HG03457 (cell line): ENCODE data around the gene KCNRG.
"Not testable (repeated sequence)": the region's sequence is repeated elsewhere in the genome, so short reads cannot be mapped to it uniquely, and the experiment has no call there.

Source experiments
- ATAC-seq: cut with Tn5 transposase; IDR thresholded peaks from one replicate; pipeline ENCODE4 v1.9.1; 2021; ENCODE audit warnings: moderate number of reproducible peaks; ENCODE audit not compliant: unreplicated experiment

The KCNRG gene

GRCh38 chr13:50015258-50015657 lies at the start of gene KCNRG:
Gene KCNRG (plus strand): TSS chr13:50015444. CDS start chr13:50015494, 50 bp downstream.
- no peak for ATAC-seq

- no peak for ATAC-seq
These were observed 47.8 kb upstream of the KCNRG start for GRCh38 chr13:49967456-49967855.

- ATAC-seq = no peak
These were observed 42.5 kb upstream of the KCNRG start for GRCh38 chr13:49972709-49973108.

GRCh38 chr13:49975826-49976225 lies 39.4 kb upstream of the KCNRG start:
- ATAC-seq = no peak

- ATAC-seq = no peak
These were observed 38.7 kb upstream of the KCNRG start for GRCh38 chr13:49976314-49977258.

GRCh38 chr13:49977992-49978391 lies 37.3 kb upstream of the KCNRG start:
- no peak for ATAC-seq

GRCh38 chr13:49980266-49980665 lies 35.0 kb upstream of the KCNRG start:
- no peak for ATAC-seq

GRCh38 chr13:49985129-49985528 lies 30.1 kb upstream of the KCNRG start:
- ATAC-seq = no peak

- ATAC-seq = no peak
These were observed 28.8 kb upstream of the KCNRG start for GRCh38 chr13:49986471-49986870.

- not testable (repeated sequence) for ATAC-seq
These were observed 24.6 kb upstream of the KCNRG start for GRCh38 chr13:49990612-49991011.

GRCh38 chr13:49993111-49993510 lies 22.1 kb upstream of the KCNRG start:
- ATAC-seq = no peak

- ATAC-seq = no peak
These were observed 21.6 kb upstream of the KCNRG start for GRCh38 chr13:49993666-49994065.

GRCh38 chr13:49995625-49996101 lies 19.6 kb upstream of the KCNRG start:
- ATAC-seq = no peak

GRCh38 chr13:49996161-49996915 lies 18.9 kb upstream of the KCNRG start:
- peak; percentile 48 for ATAC-seq

GRCh38 chr13:49996951-49997895 lies 18.0 kb upstream of the KCNRG start, which contains the start of gene TRIM13:
Gene TRIM13 (plus strand): TSS chr13:49997042. CDS start chr13:50011941, 14,899 bp downstream.
- ATAC-seq = peak; percentile 58

- no peak for ATAC-seq
These were observed 17.3 kb upstream of the KCNRG start for GRCh38 chr13:49997955-49998354.

GRCh38 chr13:49998714-49999624 lies 16.3 kb upstream of the KCNRG start:
- ATAC-seq = no peak

GRCh38 chr13:50001287-50001686 lies 14.0 kb upstream of the KCNRG start:
- ATAC-seq = no peak

- ATAC-seq = no peak
These were observed 8.7 kb upstream of the KCNRG start for GRCh38 chr13:50006426-50007135.
